Neural progenitor cell (in vitro differentiated cells): ENCODE measurements around the gene PARD3B.

Source experiments
- CTCF ChIP-seq: fragments of 200-600 bp; sonication (generic); IDR thresholded peaks from 2 replicates; pipeline ENCODE4 v1.5.1; 2017; ENCODE audit warnings: antibody characterized with exemption, mild to moderate bottlenecking
- EZH2phosphoT487 ChIP-seq: fragments of 200-600 bp; sonication (generic); IDR thresholded peaks from 2 replicates; pipeline ENCODE4 v1.6.1; 2017; ENCODE audit warnings: antibody characterized with exemption

- TF ChIP-seq CTCF (no peak), EZH2phosphoT487 (no peak)
Observed at GRCh38 chr2:204585930-204586329, 40.7 kb downstream of the PARD3B start.
